ENCODE data around the gene SYNJ2. TPM values are rescaled to one million over a fixed set of nuclear protein-coding genes. Genes with fewer than 3 reads are reported as not detected.

SYNJ2 gene
- total and polyA plus RNA-seq, 11 donors = 7.5 to 27.0 (median 18.2) TPM

DNA sequence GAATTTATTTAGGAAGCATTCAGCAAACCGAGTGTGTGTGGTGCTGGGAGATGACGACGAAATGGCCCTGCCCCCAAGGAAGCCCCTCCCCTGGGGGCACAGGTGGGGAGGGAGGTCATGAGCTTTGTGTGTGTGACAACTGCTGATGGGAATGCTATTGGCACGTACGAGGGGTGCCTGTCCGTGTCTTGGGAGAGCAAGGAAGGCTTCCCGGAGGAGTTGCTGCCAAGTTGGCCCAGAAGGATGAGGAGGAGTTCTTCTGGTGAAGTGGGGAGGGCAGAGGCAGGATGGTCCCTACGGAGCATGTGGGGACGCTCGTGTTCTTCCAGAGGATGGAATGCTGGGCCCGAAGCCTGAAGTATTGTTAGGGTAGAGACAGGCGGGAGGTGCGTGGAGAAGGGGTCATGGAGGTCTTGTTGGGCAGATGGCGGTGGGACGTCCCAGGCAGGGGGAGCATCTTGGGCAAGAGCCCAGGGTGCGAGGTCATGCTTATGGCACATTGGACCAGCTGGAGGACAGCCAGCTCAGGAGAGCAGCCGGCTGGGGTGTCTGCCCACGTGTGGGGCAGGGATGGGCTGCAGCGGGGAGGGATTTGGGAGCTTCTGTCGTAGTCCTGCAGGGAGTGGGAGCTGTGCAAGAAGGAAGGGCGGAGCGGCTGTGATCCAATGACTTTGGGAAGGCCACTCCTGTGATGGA is 46.1 kb downstream of the SYNJ2 start:
- 60 to 72% (median 65%) methylated on average over 21 to 22 of the region's 22 CpGs for WGBS, 4 donors
- peak overlapping the region in 11 of 12 donors; percentile 9 to 91 (median 78) for H3K27ac ChIP-seq
- no peak for DNase-seq

DNA sequence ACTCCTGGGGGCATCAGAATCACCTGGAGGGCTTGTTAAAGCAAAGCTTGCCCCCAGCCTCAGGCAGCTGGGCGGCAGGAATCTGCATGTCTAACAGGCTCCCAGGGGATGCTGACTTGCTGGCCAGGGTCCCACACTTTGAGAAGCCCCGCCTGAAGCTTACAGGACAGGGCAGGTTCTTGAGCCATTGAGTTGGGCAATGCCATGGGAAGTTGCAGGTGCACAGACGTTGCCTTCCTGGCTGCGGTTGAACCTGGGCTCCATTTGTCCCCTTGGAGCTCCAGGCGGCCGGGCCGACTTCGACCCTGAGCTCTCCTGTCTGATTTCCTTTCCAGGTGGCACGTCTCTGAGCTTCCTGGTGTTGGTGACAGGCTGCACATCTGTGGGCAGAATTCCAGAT is 46.8 kb downstream of the SYNJ2 start:
- intact Hi-C loops (cut with DNase I) = loop anchor here in 5 of 10 donors (5.0 kb wide), 3 partner anchors 39 to 46 kb away; partner anchors contain the start of gene SYNJ2 (in 4 of the 5)
- WGBS, 4 donors = 68 to 78% (median 73%) methylated on average over 7 to 9 of the region's 9 CpGs
- TF ChIP-seq POLR2A (IDR thresholded peaks at IDR 0.05) = no peak
- TF ChIP-seq, protein P1, sequence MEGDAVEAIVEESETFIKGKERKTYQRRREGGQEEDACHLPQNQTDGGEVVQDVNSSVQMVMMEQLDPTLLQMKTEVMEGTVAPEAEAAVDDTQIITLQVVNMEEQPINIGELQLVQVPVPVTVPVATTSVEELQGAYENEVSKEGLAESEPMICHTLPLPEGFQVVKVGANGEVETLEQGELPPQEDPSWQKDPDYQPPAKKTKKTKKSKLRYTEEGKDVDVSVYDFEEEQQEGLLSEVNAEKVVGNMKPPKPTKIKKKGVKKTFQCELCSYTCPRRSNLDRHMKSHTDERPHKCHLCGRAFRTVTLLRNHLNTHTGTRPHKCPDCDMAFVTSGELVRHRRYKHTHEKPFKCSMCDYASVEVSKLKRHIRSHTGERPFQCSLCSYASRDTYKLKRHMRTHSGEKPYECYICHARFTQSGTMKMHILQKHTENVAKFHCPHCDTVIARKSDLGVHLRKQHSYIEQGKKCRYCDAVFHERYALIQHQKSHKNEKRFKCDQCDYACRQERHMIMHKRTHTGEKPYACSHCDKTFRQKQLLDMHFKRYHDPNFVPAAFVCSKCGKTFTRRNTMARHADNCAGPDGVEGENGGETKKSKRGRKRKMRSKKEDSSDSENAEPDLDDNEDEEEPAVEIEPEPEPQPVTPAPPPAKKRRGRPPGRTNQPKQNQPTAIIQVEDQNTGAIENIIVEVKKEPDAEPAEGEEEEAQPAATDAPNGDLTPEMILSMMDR (IDR thresholded peaks at IDR 0.05) = no peak
- DNase-seq = no peak
- Histone ChIP-seq H3K27ac (peak overlapping the region in 6 of 12 donors; percentile 4 to 83 (median 74)), H3K36me3 (peaks cover 0 to 13% (median 0%) of the 10 kb centered on the region in 9 donors), H3K9me3 (no peaks in the 10 kb centered on the region), H3K27me3 (no peaks in the 10 kb centered on the region), H3K4me3 (no peak overlapping the region), H3K4me1 (peaks cover 9 to 70% (median 55%) of the 10 kb centered on the region in 12 donors)
- ATAC-seq = no peak

More for the DNA sequence above, 46.1 kb downstream of the SYNJ2 start:
- ATAC-seq = no peak
- TF ChIP-seq POLR2A (IDR thresholded peaks at IDR 0.05) = no peak
- TF ChIP-seq, protein P1 (IDR thresholded peaks at IDR 0.05) = no peak
- Histone ChIP-seq H3K9me3 (no peaks in the 10 kb centered on the region), H3K4me1 (peaks cover 9 to 63% (median 48%) of the 10 kb centered on the region in 12 donors), H3K36me3 (peaks cover 0 to 7% (median 0%) of the 10 kb centered on the region in 9 donors), H3K27me3 (no peaks in the 10 kb centered on the region), H3K4me3 (peak overlapping the region in 2 of 12 donors; percentile 6 to 21)
- intact Hi-C loops (cut with DNase I) = loop anchor here in 6 of 10 donors (2.0 to 5.0 kb wide), 4 partner anchors 40 to 45 kb away; partner anchors contain the start of gene SYNJ2 (in 4 of the 6)

GRCh38 chr6:158028876-158029275 is 47.2 kb downstream of the SYNJ2 start:
- TF ChIP-seq, protein P1 (IDR thresholded peaks at IDR 0.05) = no peak
- no peak for TF ChIP-seq POLR2A (IDR thresholded peaks at IDR 0.05)
- DNase-seq = no peak
- no peaks in the 10 kb centered on the region for H3K27me3 ChIP-seq
- intact Hi-C loops (cut with DNase I) = loop anchor here in 5 of 10 donors (5.0 kb wide), 3 partner anchors 38 to 47 kb away; partner anchors contain the start of gene SYNJ2 (in 4 of the 5)
- no peak overlapping the region for H3K4me3 ChIP-seq
- ATAC-seq = no peak
- 94 to 97% (median 95%) methylated on average over 8 of the region's 8 CpGs for WGBS, 4 donors
- H3K27ac ChIP-seq = peak overlapping the region in 2 of 12 donors; percentile 71 to 83
- peaks cover 0 to 18% (median 0%) of the 10 kb centered on the region in 9 donors for H3K36me3 ChIP-seq
- peaks cover 9 to 75% (median 58%) of the 10 kb centered on the region in 12 donors for H3K4me1 ChIP-seq
- H3K9me3 ChIP-seq = no peaks in the 10 kb centered on the region

DNA sequence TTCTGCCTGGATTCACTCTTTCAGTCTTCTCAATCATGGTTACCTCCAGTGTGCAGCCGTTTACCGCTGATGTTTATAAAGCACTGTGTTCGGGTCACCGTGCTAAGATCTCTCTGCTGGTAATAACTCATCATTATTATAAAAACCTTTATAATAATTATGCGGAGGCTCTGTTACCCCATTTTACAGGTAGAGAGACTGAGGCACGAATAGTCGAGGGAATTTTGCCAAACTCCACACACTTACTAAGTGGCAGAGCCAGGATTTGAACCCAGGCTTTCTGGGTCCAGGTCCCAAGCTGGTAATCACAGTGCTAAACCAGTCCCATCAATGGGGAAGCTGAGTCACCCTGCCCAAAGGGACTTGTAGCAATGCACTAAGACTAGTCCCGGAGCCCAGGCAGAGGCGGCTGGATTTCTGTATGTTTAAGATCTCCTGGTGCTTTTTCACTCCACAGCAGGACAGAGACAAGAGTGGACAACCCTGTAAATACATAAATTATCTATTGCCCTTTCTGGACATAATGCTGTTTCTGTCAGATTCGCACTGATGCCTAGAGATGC is 48.1 kb downstream of the SYNJ2 start:
- Histone ChIP-seq H3K36me3 (peaks cover 0 to 26% (median 0%) of the 10 kb centered on the region in 9 donors), H3K27me3 (no peaks in the 10 kb centered on the region), H3K9me3 (no peaks in the 10 kb centered on the region), H3K4me1 (peaks cover 9 to 83% (median 58%) of the 10 kb centered on the region in 12 donors), H3K4me3 (no peak overlapping the region), H3K27ac (peak overlapping the region in 1 of 12 donors; percentile 82)
- intact Hi-C loops (cut with DNase I) = loop anchor here in 6 of 10 donors (5.0 kb wide), 3 partner anchors 38 to 47 kb away; partner anchors contain the start of gene SYNJ2 (in 5 of the 6)
- TF ChIP-seq, protein P1 (IDR thresholded peaks at IDR 0.05) = no peak
- no peak for TF ChIP-seq POLR2A (IDR thresholded peaks at IDR 0.05)
- DNase-seq (no peak), ATAC-seq (no peak)
- 95 to 98% (median 96%) methylated on average over 10 of the region's 10 CpGs for WGBS, 4 donors

Data from heart left ventricle (tissue), 16 donors.